SK-N-SH (cell line): ENCODE results near the gene SPINT3. TPM values are rescaled to one million over a fixed set of nuclear protein-coding genes. Genes with fewer than 3 reads are reported as not detected.

ENCODE experiments used
- CTCF ChIA-PET: fragments of 300-600, 350-600 bp; formaldehyde crosslinking; extraction: SDS; loops from one replicate; lab custom pipeline; 2021; lab: Yijun Ruan, JAX
- POLR2A ChIA-PET: fragments of 350-600 bp; sonication (Branson Sonifier 250); formaldehyde crosslinking; extraction: SDS; loops from one replicate; lab custom pipeline; 2020; ENCODE audit warnings: antibody characterized with exemption, inconsistent platforms; lab: Yijun Ruan, JAX
- DNase-seq: peaks from one replicate; pipeline ENCODE4 v3.0.0; 2012
- H2AFZ ChIP-seq: fragments of 200-600 bp; sonication (generic); 2 replicates; pipeline ENCODE4 v1.8.1; 2016; ENCODE audit warnings: antibody characterized with exemption, mild to moderate bottlenecking, low read depth
- H3F3A ChIP-seq: fragments of 200-600 bp; sonication (generic); replicated peaks from 2 replicates; pipeline ENCODE3; 2016; ENCODE audit warnings: antibody characterized with exemption, mild to moderate bottlenecking; ENCODE audit not compliant: insufficient read depth
- H3K27ac ChIP-seq, 2 experiments: fragments of 200-500 bp in 1 of 2; fragments of 200-600 bp in 1 of 2; sonication (Bioruptor generic) in 1 of 2; sonication (generic), shearing (Covaris generic) in 1 of 2; 2 replicates each; pipeline versions ENCODE4 v1.5.1 to v1.6.1; 2014 to 2016; ENCODE audit warnings: low read depth in 2 of 2, inconsistent platforms in 1 of 2, low read length in 1 of 2, mild to moderate bottlenecking in 1 of 2, mixed read lengths in 1 of 2
- H3K27me3 ChIP-seq: fragments of 200-600 bp; sonication (generic), shearing (Covaris generic); 2 replicates; pipeline ENCODE4 v1.6.1; 2016; ENCODE audit warnings: mixed run types; ENCODE audit not compliant: insufficient read depth
- H3K36me3 ChIP-seq, 2 experiments: fragments of 200-500 bp in 1 of 2; fragments of 200-600 bp in 1 of 2; sonication (Bioruptor generic) in 1 of 2; sonication (generic) in 1 of 2; replicated peaks in 1 of 2; 2 replicates each; pipeline versions ENCODE3 to v1.5.1; 2014 to 2016; ENCODE audit warnings: low read length in 1 of 2, mild to moderate bottlenecking in 1 of 2; ENCODE audit not compliant: insufficient read depth in 2 of 2, control insufficient read depth in 1 of 2
- H3K4me1 ChIP-seq, 2 experiments: fragments of 200-500 bp in 1 of 2; fragments of 200-600 bp in 1 of 2; sonication (Bioruptor generic) in 1 of 2; sonication (generic), shearing (Covaris generic) in 1 of 2; 2 replicates each; pipeline versions ENCODE4 v1.5.1 to v1.6.1; 2014 to 2016; ENCODE audit warnings: low read depth in 1 of 2, low read length in 1 of 2, mixed run types in 1 of 2; ENCODE audit not compliant: insufficient read depth in 2 of 2, control insufficient read depth in 1 of 2
- H3K4me2 ChIP-seq: fragments of 200-600 bp; sonication (generic), shearing (Covaris generic); 2 replicates; pipeline ENCODE4 v1.6.1; 2017; ENCODE audit warnings: mixed run types
- H3K4me3 ChIP-seq, 2 experiments: fragments of 200-500 bp in 1 of 2; fragments of 200-600 bp in 1 of 2; sonication (Bioruptor generic) in 1 of 2; sonication (generic), shearing (Covaris generic) in 1 of 2; 2 replicates each; pipeline versions ENCODE4 v1.5.1 to v1.8.1; 2014 to 2016; ENCODE audit warnings: low read depth in 2 of 2, inconsistent platforms in 1 of 2, low read length in 1 of 2, mild to moderate bottlenecking in 1 of 2, mixed read lengths in 1 of 2, moderate library complexity in 1 of 2
- H3K79me2 ChIP-seq: fragments of 200-600 bp; sonication (generic); 2 replicates; pipeline ENCODE4 v1.8.1; 2017; ENCODE audit warnings: mild to moderate bottlenecking; ENCODE audit not compliant: insufficient read depth
- H3K9ac ChIP-seq: fragments of 200-600 bp; sonication (generic); 2 replicates; pipeline ENCODE4 v1.6.1; 2017; ENCODE audit warnings: mixed run types
- H3K9me2 ChIP-seq: fragments of 200-600 bp; sonication (generic); 2 replicates; pipeline ENCODE4 v1.6.1; 2017; ENCODE audit warnings: mixed run types
- H3K9me3 ChIP-seq: fragments of 200-600 bp; sonication (generic); 2 replicates; pipeline ENCODE4 v1.6.1; 2017; ENCODE audit warnings: mixed run types, mild to moderate bottlenecking, moderate library complexity
- H4K20me1 ChIP-seq: fragments of 200-600 bp; sonication (generic); 2 replicates; pipeline ENCODE4 v1.6.1; 2017; ENCODE audit warnings: mild to moderate bottlenecking, mixed run types; ENCODE audit not compliant: insufficient read depth
- FOSL2 ChIP-seq: IDR thresholded peaks from 2 replicates; pipeline ENCODE4 v1.4.0; 2012; ENCODE audit warnings: low read depth, mild to moderate bottlenecking, moderate library complexity, borderline replicate concordance
- GABPA ChIP-seq: IDR thresholded peaks from 2 replicates; pipeline ENCODE4 v1.4.0; 2012; ENCODE audit warnings: low read depth, mild to moderate bottlenecking
- GATA2 ChIP-seq: sonication (generic); formaldehyde crosslinking; IDR thresholded peaks from 2 replicates; pipeline ENCODE4 v1.5.0; 2020; ENCODE audit warnings: mild to moderate bottlenecking, missing genetic modification reagents
- JUND ChIP-seq: IDR thresholded peaks from 2 replicates; pipeline ENCODE4 v1.4.0; 2012
- NFIC ChIP-seq: IDR thresholded peaks from 2 replicates; pipeline ENCODE4 v1.4.0; 2012; ENCODE audit warnings: borderline replicate concordance
- NRF1 ChIP-seq: IDR thresholded peaks from 2 replicates; pipeline ENCODE4 v1.6.1; 2012; ENCODE audit warnings: low read depth, mild to moderate bottlenecking, low read length
- TCF12 ChIP-seq: IDR thresholded peaks from 2 replicates; pipeline ENCODE4 v1.4.0; 2012
- YY1 ChIP-seq: IDR thresholded peaks from 2 replicates; pipeline ENCODE4 v1.4.0; 2012; ENCODE audit warnings: low read depth, mild to moderate bottlenecking
- WGBS: methylation state at CpG from one replicate; pipeline ENCODE4 v1.1.6; 2017; ENCODE audit warnings: low lambda C conversion rate; 5-methylcytosine and 5-hydroxymethylcytosine counted together
- polyA plus RNA-seq, 3 experiments: library from polyadenylated mRNA; depleted of rRNA; stranded (reverse); fragments of >200 nt; gene quantifications; 2 replicates each; pipeline ENCODE4 v1.2.3, GENCODE V29; 2012
- TF ChIP-seq, protein P1 (sequence below): IDR thresholded peaks from 2 replicates; pipeline ENCODE4; 2012
- TF ChIP-seq, protein P2 (sequence below): IDR thresholded peaks from 2 replicates; pipeline ENCODE4 v1.4.0; 2012; ENCODE audit warnings: low read depth

The SPINT3 gene
- polyA plus RNA-seq, 1 of the 3 experiments (the other 2 are of a cell fraction), result not detected

DNA sequence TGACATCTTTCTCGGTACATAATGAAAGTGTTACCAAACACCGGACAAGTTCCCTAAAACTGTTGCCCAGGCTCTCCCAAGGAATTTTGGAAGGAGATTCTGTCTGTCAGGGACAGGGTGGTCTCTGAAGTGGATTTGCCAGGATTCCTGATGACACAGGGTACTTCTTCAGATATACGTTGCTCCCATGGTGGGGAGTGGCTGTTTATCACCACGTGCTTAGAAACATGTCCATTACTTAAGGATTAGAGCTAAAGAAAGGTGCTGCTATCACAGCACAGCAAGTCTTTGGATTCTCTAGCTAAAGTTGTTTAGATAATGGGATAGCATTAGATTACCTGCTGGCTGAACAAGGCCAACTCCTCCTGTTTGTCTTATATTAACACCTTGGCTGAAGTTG lies 6.3 kb downstream of the SPINT3 start:
- H3K27ac ChIP-seq, result no peak overlapping the region

DNA sequence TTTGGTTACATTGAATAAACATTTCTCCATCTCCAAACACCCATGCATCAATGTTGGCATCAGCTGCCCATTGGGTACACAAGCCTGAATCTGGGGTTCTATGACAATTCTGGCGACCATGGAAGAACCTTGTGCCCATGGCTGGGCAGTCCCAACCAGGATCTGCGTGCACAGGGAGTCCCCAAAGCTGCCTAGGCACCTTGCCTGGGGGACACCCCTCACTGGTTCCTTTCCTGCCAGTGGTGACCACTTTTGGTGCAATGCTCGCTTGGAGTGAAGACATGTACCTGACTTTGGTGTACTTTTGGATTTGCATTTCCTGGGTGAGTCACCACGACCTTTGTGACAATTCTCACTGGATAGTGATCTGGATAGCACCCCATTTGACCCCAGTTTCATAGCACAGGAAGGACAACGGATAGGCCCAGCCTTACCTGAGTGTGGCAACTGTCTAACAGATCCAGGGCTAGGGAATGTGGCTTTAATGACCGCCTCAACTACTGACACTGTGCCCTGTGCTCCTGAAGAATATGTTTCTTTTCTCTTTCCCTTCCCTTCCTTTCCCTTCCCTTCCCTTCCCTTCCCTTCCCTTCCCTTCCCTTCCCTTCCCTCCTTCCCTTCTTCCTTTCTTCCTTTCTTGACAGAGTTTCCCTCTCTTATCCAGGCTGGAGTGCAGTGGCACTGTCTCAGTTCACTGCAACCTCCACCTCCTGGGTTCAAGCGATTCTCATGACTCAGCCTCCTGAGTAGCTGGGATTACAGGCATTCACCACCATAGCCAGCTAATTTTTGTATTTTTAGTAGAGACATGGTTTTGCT lies 7.1 kb downstream of the SPINT3 start:
- H3K27ac ChIP-seq, result no peak overlapping the region
- DNase-seq, result no peak
- TF ChIP-seq GATA2 (CRISPR knock-in tag) (no peak), YY1 (no peak)
- TF ChIP-seq, protein P1, sequence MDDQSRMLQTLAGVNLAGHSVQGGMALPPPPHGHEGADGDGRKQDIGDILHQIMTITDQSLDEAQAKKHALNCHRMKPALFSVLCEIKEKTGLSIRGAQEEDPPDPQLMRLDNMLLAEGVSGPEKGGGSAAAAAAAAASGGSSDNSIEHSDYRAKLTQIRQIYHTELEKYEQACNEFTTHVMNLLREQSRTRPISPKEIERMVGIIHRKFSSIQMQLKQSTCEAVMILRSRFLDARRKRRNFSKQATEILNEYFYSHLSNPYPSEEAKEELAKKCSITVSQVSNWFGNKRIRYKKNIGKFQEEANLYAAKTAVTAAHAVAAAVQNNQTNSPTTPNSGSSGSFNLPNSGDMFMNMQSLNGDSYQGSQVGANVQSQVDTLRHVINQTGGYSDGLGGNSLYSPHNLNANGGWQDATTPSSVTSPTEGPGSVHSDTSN, result no peak
- TF ChIP-seq, protein P2, sequence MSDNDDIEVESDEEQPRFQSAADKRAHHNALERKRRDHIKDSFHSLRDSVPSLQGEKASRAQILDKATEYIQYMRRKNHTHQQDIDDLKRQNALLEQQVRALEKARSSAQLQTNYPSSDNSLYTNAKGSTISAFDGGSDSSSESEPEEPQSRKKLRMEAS, result no peak
- TF ChIP-seq, all 33 proteins: peak for 0
- peaks cover 6% of the 10 kb centered on the region for H3F3A ChIP-seq
- H3K4me3 ChIP-seq, result no peak overlapping the region
- H3K36me3 ChIP-seq, result no peaks in the 10 kb centered on the region
- no peak overlapping the region for H2AFZ ChIP-seq
- no peaks in the 10 kb centered on the region for H3K79me2 ChIP-seq
- WGBS, result 7% methylated on average over 7 of the region's 7 CpGs
- H3K9me3 ChIP-seq, result no peaks in the 10 kb centered on the region
- no peak overlapping the region for H3K9ac ChIP-seq
- ChIA-PET CTCF (no interaction called here), POLR2A (no interaction called here)
- H3K27me3 ChIP-seq, result no peaks in the 10 kb centered on the region; the same call in 1 of the 2 replicates
- no peaks in the 10 kb centered on the region for H3K4me1 ChIP-seq
- no peak overlapping the region for H3K4me2 ChIP-seq
- H3K9me2 ChIP-seq, result no peaks in the 10 kb centered on the region
- no peaks in the 10 kb centered on the region for H4K20me1 ChIP-seq

More for the DNA sequence above, 6.3 kb downstream of the SPINT3 start:
- no peaks in the 10 kb centered on the region for H3K36me3 ChIP-seq
- no peak for TF ChIP-seq NRF1
- TF ChIP-seq, all 33 proteins: peak for 0
- no peak overlapping the region for H3K4me3 ChIP-seq
- no peaks in the 10 kb centered on the region for H3K4me1 ChIP-seq
- H3K4me2 ChIP-seq, result no peak overlapping the region
- no peaks in the 10 kb centered on the region for H3K9me2 ChIP-seq
- no peaks in the 10 kb centered on the region for H4K20me1 ChIP-seq
- no peak overlapping the region for H3K9ac ChIP-seq
- no peaks in the 10 kb centered on the region; the same call in 1 of the 2 replicates for H3K27me3 ChIP-seq
- CTCF ChIA-PET, result interaction anchor here (1.4 kb wide), 1 partner anchor 44 kb away, joined by 3 read pairs; no protein-coding TSS in a partner anchor
- H2AFZ ChIP-seq, result no peak overlapping the region
- peaks cover 6% of the 10 kb centered on the region for H3F3A ChIP-seq
- POLR2A ChIA-PET, result no interaction called here
- no peaks in the 10 kb centered on the region for H3K9me3 ChIP-seq
- DNase-seq, result no peak
- WGBS, result 39% methylated on average over 3 of the region's 4 CpGs
- no peaks in the 10 kb centered on the region for H3K79me2 ChIP-seq

DNA sequence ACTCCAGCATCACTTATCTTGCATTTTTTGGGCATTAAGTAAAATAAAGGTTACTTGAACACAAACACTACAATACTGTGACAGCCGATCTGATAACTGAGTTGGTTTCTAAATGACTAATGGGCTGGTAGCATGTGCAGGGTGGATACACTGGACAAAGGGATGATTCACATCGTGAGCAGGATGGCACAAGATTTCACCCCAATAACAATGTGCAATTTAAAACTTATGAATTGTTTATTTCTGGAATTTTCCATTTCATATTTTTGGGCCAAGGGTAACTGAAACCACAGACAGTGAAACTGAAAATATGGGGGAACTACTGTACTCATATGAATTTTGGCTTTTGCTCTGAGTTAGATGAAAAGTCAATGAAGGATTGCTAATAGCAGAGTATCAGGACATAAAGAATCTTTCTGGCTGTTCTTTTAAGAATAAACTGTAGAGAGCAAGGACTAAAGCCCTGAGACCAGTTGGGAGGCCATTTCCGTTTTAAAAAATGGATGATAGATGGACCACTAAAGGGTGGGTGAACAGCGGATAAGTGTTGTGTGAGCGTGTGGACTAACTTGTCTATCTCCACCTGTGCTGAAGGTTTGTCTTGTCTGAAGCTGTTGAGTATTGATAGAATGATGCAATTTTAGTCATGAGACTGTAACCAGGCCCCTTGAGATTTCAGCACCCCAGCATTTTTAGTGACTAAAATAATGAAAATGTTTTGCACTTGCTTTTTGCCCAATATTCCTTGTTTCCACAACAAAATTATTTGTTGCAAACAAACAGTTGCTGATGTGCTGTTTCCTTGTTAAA lies 8.2 kb downstream of the SPINT3 start:
- 25% methylated on average over 5 of the region's 5 CpGs for WGBS
- no peaks in the 10 kb centered on the region for H3K9me3 ChIP-seq
- H3K9me2 ChIP-seq, result no peaks in the 10 kb centered on the region
- H3K79me2 ChIP-seq, result no peaks in the 10 kb centered on the region
- TF ChIP-seq NFIC, result peak; percentile 25; the same call in 1 of the 2 replicates
- TF ChIP-seq JUND, result peak; percentile 58
- TF ChIP-seq FOSL2, result peak; percentile 70; the same call in 1 of the 2 replicates
- TF ChIP-seq NRF1, result no peak
- no peak for TF ChIP-seq GABPA
- TF ChIP-seq, protein P2, result 0 out of 2 replicates have a peak, but pooled peaks have one; percentile 38
- TF ChIP-seq, protein P1, result peak; percentile 78
- peak; percentile 67 for TF ChIP-seq TCF12
- ChIA-PET CTCF (no interaction called here), POLR2A (no interaction called here)
- no peaks in the 10 kb centered on the region for H3K4me1 ChIP-seq
- H3K27me3 ChIP-seq, result no peaks in the 10 kb centered on the region; the same call in 1 of the 2 replicates
- no peak overlapping the region for H3K4me3 ChIP-seq
- no peaks in the 10 kb centered on the region for H4K20me1 ChIP-seq
- DNase-seq, result no peak
- H3K27ac ChIP-seq, result no peak overlapping the region
- no peak overlapping the region for H3K9ac ChIP-seq
- peaks cover 6% of the 10 kb centered on the region for H3F3A ChIP-seq
- no peak overlapping the region for H3K4me2 ChIP-seq
- no peak overlapping the region; the same call in 1 of the 2 replicates for H2AFZ ChIP-seq
- H3K36me3 ChIP-seq, result no peaks in the 10 kb centered on the region
